Measurements from ENCODE around the gene WWC2.
"Not testable (repeated sequence)": the region's sequence is repeated elsewhere in the genome, so short reads cannot be mapped to it uniquely, and the experiment has no call there.

Gene WWC2

DNA sequence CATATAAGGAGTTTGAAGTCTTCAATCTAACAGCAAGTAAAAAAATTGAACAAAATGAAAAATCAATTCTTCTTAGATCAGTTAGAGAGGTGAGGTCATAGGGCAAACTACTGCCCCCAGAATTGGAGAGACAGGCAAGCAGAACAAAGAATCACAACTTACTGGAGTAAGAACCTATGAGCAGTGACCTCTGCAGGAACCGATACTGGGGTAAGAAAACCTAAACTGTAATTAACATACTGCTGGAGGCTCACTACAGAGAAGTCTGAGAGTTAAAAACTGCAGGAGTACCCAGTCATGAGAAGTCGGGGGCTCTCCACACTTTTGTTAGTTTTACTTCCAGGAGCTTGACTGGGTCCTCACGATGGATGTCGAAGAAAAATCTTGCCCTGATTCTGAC lies 205.0 kb downstream of the WWC2 start:
- no peak for DNase-seq

DNA sequence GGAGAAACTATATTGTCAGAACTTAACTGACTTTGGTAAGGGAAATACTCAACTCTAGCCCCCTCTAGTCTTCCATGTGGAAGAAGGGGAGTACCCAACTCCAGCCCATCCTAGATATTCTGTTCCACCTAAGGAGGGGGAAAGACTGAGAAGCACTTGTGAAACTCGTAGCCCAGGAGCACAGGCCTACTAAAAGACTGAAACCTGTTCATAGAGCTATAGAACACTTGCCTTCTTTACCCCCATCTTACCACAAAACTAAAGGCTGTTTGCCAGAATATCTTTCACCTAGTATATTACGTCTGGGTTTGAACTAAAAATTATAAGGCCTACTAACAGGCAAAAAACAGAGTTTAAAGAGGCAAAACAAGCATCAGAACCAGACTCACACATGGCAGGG lies 205.5 kb downstream of the WWC2 start:
- DNase-seq, result no peak

DNA sequence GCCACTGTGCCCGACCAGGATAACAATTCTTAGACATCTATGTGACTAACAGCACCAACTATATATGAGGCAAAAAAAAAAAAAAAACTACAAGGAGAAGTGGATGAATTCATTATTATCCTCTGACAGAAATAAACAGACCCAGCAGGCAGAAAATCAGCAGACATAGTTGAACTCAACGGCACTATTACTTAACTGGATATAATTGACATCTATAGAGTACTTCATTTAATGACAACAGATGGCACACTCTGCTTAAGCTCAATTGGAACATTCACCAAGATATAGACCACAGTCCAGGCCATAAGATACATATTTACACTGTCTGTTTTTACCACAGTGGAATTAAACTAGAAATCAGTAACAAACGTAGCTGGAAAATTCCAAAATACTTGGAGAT lies 207.8 kb downstream of the WWC2 start:
- no peak for DNase-seq

DNA sequence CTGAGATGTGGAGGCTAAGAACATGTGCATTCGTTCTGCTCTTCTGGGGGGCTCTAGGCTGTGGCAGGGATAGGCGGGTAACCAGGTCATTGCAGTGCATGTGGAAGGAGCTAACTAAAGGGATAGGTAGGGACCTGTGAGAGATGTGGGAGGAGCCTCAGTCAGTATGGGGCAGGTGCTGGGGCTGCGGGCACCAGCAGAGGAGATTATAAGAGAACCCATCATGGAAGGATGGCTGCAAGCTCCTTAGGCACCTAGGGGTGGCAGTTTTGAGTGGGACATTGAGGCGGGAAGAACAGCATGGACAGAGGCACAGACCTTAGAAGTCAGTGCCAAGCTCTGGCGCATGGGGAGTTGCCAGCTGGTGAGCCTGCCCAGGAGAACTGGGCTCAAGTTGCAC lies 213.8 kb downstream of the WWC2 start:
- DNase-seq, result no peak

DNA sequence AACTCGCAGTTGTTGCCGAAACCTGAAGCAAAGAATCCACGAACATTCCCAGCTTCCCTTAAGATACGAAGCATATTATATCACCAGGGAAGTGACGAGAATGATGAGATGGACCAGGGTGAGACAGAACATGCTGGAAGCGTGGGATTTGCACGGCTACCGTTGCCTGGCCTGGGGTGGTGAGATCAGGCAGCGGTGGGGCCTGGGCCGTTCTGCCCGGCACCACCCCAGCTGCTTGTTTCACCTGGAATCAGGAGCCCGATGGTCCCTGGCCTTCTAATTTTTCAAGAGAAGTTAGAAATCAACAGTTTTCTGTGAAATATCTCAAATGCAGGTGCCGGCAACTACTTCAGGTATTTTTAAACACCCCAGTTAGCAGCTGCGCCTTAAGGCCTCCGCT lies 215.3 kb downstream of the WWC2 start:
- DNase-seq, result no peak

DNA sequence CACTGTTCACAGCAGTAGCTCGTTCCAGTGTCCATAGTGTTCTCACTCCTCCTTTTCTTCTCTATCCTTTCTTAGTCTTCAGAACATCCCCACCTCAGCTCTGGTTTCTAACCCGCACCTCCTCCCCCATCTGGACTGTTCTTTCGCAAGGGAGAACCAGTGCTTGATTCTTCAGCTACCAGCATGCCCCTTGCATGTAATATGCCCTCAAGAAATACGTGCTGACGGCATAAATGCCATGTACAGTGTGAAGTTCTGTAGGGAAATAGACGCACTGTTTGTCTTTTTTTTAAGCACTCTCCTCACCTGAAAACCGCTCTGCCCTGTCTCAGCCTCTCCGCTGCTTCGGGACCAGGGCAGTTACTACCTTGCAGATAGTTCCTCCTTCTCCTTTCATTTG lies 215.7 kb downstream of the WWC2 start:
- DNase-seq, result no peak

DNA sequence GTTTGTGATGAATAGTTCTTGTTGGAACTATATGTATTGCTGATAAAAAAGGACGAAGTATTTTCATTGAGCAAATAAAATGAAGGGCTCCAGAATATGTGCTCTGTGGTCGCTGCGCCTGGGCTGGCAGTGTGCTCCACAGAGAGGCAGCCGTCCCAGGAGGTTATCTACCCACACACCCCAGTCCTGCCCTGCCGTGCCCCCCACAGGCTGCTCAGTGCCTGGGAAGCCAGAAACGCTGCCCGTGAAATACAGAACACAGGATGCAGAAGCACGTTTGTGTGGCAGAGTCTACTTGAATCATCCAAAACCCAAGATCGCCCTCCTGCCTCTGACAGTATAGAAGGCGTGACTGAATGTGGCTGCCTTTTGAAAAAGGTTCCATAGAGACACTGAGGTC lies 219.6 kb downstream of the WWC2 start:
- no peak for DNase-seq

DNA sequence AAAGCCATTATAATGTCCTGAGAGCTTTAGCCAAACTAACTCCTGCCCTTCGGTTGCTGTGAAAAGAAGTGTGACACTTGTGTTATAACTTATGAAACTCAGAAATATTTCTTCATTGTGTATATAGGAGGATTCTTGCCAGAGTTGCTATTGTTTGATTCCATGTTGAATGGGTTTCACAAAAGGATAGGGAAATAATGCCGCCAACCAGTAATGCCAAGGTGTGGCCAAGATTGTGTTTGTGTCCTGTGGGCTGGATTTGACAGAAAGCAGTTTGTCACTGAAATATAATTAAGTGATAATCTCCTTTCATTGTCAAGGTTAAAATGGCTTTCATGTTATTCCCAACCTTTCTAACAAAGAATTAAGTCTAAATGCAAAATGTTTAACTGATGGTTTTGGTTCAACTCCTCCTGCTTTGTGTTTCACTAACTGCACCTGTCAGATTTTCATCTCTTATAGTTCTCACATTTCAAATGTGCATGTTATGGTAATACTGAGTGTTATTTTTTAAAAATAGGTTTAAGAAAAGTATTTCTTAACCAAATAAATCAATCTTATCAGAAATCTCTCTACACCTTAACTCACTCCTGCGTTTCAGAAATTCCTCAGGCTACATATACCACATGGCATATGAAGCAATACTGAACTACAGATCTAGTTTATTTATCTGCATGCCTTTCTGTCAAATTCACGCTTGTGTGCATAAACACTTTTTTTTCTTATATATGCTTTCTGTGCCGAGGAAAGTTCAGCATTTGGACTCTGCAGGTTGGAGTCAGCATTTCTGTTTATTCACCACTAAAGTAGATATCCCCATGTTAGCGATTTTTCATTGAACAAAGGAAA lies 221.4 kb downstream of the WWC2 start, which contains the start of gene CLDN22:
TSS of gene CLDN22 (minus strand) at position 66 of the 849 bp plus-strand sequence. CDS start at position 8, 58 bp downstream.
- DNase-seq, result no peak

DNA sequence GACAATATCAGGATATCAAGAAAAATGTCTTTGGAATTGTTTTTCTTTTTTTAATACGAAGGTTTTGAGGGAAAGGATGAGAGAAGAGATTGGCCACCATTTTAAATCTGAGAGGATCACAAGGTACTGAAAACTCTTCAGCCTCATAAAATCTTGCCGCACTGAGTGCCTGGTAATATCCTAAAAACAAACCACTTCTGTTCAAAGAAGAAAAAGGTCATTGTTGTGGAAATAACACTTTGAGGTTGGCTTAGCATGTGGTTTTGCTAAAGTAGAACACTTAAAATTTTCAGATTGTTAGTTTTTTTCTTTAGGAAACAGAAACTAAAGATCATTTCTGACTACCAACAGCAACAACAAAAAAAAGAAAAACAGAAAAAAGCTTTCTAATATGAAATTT lies 222.0 kb downstream of the WWC2 start:
- DNase-seq, result no peak

DNA sequence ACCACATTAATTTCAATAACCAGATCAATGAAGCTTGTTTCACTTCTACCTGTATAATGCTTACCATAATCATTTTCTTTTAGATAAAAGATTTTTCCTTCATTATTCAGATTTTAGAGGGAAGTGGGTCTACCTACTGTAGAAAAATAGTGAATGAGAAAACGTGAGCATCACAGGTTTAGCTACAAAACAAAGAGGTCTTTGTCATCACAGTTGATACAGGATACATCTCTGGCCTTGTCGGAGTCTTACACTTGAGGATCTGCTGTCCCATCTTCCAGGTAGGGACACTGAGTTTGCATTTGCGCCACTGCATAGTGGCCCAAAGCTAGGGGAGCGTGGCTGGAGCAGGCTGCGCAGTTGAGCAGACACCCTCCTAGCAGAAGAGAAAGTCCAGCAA lies 222.5 kb downstream of the WWC2 start:
- no peak for DNase-seq

DNA sequence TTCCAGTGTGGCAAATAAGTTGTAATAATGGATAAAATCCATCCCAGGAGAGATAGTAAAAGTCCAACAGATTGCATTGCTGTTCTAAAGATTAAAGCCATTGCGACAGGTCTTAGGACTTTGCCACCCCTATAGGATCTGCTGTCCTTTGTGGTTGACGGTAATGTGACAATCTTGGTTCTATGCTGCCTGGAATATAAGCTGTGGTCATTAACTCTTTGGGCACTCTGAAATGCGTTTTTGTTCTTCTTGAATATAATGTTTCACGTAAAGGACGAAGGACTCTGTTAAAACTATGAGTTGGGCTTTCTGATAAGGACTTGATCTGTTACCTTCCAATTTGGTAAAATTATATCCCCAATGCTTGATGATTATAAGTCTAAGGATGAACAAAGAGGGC lies 223.3 kb downstream of the WWC2 start, which contains the start of gene CLDN24:
TSS of gene CLDN24 (minus strand) at position 101 of the 400 bp plus-strand sequence. CDS start at position 101, 0 bp downstream.
- no peak for DNase-seq

DNA sequence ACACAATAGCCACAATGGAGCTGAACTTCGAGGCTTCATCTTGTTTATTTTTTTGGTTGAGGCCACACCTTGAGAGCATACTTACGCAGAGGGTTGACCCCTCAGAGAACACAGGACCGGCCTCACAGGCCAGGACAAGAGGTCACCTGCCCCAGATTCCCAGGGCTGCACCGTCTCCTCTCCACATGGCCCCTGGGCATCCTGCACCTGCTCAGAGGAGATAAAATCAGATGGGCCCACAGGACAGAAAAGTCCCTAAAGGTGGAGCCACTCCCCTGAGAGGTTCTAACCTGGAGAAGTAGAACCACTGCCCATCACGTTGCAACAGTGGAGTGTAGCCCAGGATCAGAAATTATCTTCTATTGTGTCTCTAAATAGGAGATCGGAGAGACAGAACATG lies 224.2 kb downstream of the WWC2 start:
- DNase-seq, result no peak

DNA sequence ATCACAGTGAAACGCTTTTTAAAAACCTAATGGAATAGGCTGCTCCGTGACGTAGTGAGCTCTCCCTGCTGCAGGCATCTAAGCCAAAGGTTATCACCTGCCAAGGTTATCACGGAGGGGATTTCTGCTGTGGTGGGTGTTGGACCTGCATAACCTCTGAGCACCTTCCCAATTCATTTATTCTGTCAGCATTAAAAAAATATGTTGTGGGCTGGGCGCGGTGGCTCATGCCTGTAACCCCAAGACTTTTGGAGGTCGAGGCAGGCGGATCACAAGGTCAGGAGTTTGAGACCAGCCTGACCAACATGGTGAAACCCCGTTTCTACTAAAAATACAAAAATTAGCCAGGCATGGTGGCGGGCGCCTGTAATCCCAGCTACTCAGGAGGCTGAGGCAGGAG lies 225.0 kb downstream of the WWC2 start:
- DNase-seq, result not testable (repeated sequence)

DNA sequence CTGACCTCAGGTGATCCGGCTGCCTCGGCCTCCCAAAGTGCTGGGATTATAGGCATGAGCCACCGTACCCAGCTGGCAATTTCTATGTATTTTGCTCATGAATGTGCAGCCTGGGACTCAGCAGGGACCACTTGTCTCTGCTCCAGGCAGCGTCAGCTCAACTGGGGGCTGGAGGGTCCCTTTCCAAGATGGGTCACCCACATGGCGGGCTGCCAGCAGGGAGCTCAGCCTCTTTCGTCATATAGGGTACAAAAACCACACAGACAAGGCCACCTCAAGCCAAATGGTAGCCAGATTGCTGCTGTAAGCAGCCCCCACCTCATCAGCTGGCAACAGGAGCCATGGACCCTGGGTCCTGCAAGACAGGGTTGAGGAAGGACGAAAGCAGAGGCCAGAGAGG lies 225.6 kb downstream of the WWC2 start:
- no peak for DNase-seq

DNA sequence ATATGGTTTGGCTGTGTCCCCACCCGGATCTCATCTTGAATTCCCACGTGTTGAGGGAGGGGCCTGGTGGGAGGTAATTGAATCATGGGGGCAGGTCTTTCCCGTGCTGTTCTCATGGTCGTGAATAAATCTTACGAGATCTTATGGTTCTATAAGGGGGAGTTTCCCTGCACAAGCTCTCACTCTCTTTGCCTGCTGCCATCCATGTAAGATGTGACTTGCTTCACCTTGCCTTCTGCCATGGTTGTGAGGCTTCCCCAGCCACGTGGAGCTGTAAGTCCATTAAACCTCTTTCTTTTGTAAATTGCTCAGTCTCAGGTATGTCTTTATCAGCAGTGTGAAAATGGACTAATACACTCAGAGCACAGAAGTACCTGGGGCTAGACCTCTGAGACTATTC lies 227.3 kb downstream of the WWC2 start:
- not testable (repeated sequence) for DNase-seq

DNA sequence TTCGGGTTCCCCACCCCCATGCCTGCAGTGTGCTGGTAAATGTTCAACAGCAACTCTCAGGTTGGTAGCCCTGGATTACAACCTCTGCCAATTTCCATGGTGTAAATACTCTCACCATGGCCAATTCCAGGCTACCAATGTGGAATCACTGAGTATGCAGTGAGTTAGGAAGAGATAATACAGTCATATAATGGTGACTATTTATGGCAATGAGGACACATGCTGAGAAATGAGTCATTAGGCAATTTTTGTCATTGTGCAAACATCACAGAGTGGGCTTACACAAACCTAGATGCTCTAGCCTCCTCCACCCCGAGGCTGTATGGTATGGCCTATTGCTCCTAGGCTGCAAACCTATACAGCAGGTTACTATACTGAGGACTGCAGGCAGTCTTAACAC lies 227.8 kb downstream of the WWC2 start:
- DNase-seq, result no peak

DNA sequence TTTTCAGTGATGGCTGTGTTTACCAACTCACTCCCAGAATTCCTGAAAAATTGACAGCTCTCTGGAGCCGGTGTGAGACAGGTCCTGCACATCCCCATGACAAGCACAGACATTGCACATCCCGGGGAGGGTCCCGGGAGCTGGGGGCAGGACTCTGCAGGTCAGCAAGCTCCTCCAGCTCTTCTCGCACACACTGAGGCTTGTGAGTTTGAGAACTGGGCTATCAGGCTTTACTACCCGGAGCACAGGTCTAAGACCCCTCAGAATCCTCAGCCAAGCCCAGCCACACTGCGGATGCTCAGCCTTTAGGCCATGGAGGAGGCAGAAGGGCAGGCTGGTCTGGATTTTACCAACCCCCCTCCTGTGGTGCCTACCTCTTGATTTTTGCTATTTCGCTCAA lies 228.8 kb downstream of the WWC2 start:
- DNase-seq, result no peak

DNA sequence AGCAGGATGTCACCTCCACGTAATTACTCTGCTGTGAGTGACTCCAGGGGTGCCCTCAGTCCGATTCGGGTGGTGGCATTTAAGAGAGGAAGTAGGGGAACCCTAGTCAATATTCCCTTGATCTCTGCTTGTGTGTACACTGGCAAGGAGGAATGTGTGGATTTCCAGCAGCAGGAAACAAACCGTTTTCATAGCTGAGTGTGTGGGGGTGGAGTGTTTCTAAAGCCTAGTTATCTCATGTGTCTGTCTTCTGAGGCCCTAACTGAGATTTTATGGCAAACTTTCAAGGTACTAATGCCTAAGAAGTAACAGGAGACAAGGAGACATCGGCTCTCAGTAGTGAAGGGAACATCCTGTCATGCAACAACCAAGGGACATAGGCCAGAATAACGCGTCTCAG lies 229.8 kb downstream of the WWC2 start:
- DNase-seq, result no peak

DNA sequence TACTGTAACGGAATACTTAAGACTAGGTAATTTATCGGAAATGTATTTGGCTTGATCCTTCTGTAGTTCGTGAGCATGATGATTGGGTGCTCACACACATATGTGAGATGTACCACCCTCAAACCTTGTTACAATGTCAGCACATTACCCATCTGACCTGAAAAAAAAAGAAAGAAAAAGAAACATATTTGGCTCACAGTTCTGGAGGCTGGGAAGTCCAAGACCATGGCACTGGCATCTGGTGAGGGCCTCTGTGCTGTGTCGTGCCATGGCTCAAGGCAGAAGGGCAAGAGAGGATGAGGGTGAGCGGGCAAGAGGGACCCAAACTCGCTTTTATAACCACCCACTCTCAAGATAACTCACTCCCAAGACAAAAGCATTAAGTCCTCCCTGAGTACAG lies 230.2 kb downstream of the WWC2 start:
- DNase-seq, result no peak

DNA sequence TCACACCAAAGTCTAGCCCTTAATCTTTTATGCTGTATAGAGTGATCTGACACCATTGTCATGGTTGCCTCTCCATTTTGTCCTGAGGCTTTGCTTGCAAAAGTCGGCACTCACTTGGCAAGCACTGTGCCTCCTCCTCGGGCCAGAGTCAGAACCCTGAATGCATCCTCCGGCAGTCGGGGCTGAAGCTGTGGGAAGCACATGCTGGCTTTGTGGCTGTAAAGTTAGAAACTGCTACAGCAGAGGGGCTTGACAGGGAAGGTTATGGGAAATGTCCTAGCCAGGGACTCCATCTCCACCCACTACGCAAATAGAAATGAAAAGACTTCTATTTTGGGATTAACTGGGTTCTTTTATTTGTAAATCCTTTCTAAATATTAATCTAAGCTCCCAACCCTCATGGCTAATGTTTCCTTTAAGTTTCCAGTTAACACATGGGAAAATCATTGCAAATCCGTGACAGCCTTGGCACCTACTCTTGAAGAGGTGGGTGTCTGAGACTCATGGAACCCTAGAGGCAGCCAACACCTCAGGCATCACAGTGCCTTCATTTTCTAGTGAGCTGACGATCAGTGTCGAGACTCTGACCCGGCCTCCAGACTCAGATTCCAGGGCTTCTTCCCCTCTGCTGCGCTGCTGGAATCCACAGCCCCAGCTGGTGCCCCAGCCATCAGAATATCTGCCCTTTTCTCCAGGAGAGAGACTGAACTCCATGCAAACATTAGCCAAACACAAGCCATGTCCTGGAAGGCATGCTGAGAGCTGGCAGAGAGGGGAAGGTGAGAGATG lies 231.1 kb downstream of the WWC2 start:
- DNase-seq, result no peak

DNA sequence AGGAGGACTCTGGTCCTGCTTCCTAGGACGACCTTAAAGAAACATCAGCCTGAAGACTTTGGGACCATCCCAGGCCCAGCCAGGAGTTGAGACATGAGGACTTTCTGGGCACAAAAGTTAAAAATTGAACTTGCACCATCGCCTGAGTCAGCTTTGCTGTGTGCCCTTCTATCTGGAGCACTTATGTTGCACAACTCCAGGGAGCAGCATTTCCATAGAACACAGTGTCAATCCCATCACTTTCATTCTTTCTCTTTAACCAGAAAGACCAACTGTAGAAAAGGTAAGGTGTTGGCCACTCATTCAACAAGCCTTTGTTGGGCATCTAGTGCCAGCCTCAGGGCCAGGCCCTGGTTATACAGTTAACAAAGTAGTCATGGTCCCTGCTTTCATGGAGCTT lies 231.8 kb downstream of the WWC2 start:
- DNase-seq, result no peak

DNA sequence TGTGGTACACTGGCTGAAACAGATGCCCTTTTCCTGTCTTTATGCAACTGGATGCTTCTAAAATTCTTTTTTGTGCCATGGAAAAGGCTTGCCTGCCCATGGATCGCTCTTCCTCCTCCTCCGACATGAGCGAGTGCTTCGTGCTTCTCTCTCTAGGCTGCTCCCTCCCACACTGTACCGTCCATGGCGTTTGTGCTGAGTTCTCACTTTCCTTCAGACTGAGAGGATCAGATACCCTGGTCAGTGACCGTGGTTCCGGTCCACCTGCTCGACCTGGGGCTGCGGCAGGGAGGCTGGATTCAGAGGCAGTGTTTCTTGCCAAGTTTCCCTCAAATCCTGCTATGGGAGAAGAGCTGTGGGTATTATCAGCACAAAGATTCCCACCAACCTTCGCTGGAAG lies 233.4 kb downstream of the WWC2 start:
- no peak for DNase-seq

DNA sequence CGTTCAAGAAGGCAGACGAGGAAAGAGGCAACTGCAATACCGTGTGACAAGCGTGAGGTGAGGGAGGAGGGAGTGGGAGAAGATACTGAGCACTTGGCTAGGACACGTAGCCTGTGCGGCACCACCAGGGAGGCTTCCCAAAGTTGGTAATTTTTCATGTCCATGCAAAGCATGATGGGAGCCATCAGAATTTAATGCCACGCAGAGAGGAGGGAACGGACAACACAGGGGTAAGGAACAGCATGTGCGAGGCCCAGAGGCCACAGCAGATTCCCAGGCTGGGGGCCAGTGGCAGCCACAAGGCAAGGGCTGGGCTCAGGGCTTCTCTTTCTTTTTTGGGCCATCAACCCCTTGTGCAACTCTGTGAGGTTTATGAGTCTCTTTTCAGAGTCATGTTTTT lies 234.1 kb downstream of the WWC2 start:
- DNase-seq, result no peak

DNA sequence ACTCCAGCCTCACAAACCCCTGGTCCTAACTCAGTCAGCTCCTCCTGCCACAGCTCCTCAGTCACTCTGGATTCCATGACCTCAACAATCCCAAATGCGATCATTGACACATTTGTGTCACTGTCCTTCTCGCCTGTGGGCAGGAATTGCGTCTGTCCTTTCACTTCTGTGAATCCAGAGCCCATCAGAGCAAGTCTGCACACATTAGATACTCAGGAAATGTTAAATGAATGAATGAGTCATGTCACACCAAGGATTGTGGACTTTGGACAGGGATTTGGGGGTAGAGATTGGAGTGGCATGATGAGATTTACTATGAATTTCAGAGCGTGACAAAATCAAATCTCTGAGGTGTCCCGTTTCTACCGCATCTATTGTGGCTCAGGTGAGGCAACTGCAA lies 234.9 kb downstream of the WWC2 start:
- no peak for DNase-seq

Measured in OCI-M1 (cell line).